Heart right ventricle (tissue), 16 donors: ENCODE measurements around the gene R3HDM2. TPM values are rescaled to one million over a fixed set of nuclear protein-coding genes. Genes with fewer than 3 reads are reported as not detected.

ENCODE experiments used
- ATAC-seq, 8 donors: fragments of 200-7000 bp; cut with Tn5 transposase; one replicate each; pipeline ENCODE4 v1.9.1; 2020; ENCODE audit warnings: mild to moderate bottlenecking in 8 of 8, moderate library complexity in 8 of 8, moderate number of reproducible peaks in 1 of 8
- DNase-seq, 2 donors: peaks; one replicate each; pipeline ENCODE4 v3.0.0-alpha.2; 2020
- H3K27ac ChIP-seq, 10 donors: fragments of 200-600 bp; sonication (generic) in 2 of 10; one replicate each; pipeline versions ENCODE4 v1.5.0 to v1.8.0; 2020 to 2022; ENCODE audit warnings: mild to moderate bottlenecking in 3 of 10
- H3K27me3 ChIP-seq, 7 donors: fragments of 200-600 bp; one replicate each; pipeline ENCODE4 v1.8.0; 2021 to 2022; ENCODE audit warnings: mild to moderate bottlenecking in 2 of 7
- H3K36me3 ChIP-seq, 9 donors: fragments of 200-600 bp; sonication (generic) in 1 of 9; one replicate each; pipeline versions ENCODE4 v1.5.0 to v1.8.0; 2020 to 2022; ENCODE audit warnings: mild to moderate bottlenecking in 2 of 9
- H3K4me1 ChIP-seq, 9 donors: fragments of 200-600 bp; sonication (generic) in 1 of 9; one replicate each; pipeline versions ENCODE4 v1.5.0 to v1.8.0; 2020 to 2022; ENCODE audit warnings: mild to moderate bottlenecking in 4 of 9
- H3K4me3 ChIP-seq, 10 donors: fragments of 200-600 bp; sonication (generic) in 2 of 10; one replicate each; pipeline versions ENCODE4 v1.5.0 to v1.8.0; 2020 to 2022; ENCODE audit warnings: mild to moderate bottlenecking in 7 of 10, moderate library complexity in 2 of 10
- H3K9me3 ChIP-seq, 11 donors: fragments of 200-600 bp in 10 of 11; sonication (generic) in 2 of 11; one replicate each; pipeline versions ENCODE4 v1.5.0 to v1.8.0; 2013 to 2022; ENCODE audit warnings: mild to moderate bottlenecking in 2 of 11, control low read depth in 1 of 11, moderate library complexity in 1 of 11
- WGBS, 2 donors: extraction: QIAGEN DNeasy Blood & Tissue Kit; methylation state at CpG; one replicate each; pipeline ENCODE4 v1.1.7; 2013; ENCODE audit warnings: inconsistent platforms in 1 of 2; 5-methylcytosine and 5-hydroxymethylcytosine counted together
- intact Hi-C, 10 donors: fragments of 100-400 bp; cut with DNase I; formaldehyde crosslinking; loops; one replicate each; pipeline versions ENCODE4 v1.11.1 to v1.14.2; 2022
- polyA plus RNA-seq, 2 donors: library from polyadenylated mRNA; stranded (reverse); fragments of 200-250 nt; gene quantifications; one replicate each; pipeline ENCODE4 v1.2.3, GENCODE V29; 2013
- total RNA-seq, 10 donors: library from RNA; stranded (reverse); fragmentation: NEBNext Ultra II Directional in 3 of 10; extraction: Animal tissue kit (Norgen Biotek cat#: 25700) in 3 of 10; gene quantifications; one replicate each; pipeline versions ENCODE4 v1.2.1 to v1.2.4, GENCODE V29; 2021 to 2023
- TF ChIP-seq, protein P1 (sequence below), 9 donors: fragments of 200-600 bp; sonication (generic) in 2 of 9; IDR thresholded peaks; one replicate each; pipeline versions ENCODE4 v1.5.0 to v1.8.0; 2021 to 2022; ENCODE audit warnings: antibody characterized with exemption in 9 of 9, mild to moderate bottlenecking in 5 of 9, moderate library complexity in 1 of 9
- donor health status: Arrhythmogenic right ventricular cardiomyopathy.
- donor health status: ischemic (EF 13 %, LVEDD 7.1; RV severe dilation, severe dysfunction).
- donor health status: healthy with polysubstance abuse.
- donor health status: DM: no; HTN: yes; CAD: no.
- donor health status: DM: no; HTN: no; CAD: no.
- donor health status: ischemic (EF 25% LVEDD 6.9; RV normal size, moderate dysfunction).
- donor health status: ischemic (EF 25% LVEDD 5.7; RV mildly dilated, moderate dysfunction).
- donor health status: healthy.
- donor health status: DM: yes; HTN: yes; CAD: no.
- donor health status: Ischemic cardiomyopathy.
- donor health status: ischemic (EF 35%, LVEDD 5.7; RV mildly dilated, moderate dysfunction).
- donor health status: nonischemic (EF 11% LVEDD 7.7; RV severe dilation, severe dysfunction).
- donor health status: DM: yes; HTN: yes; CAD: no.
- donor health status: PGD.
- donor health status: ischemic (EF 29% LVEDD 5.4; RV normal size, mild dysfunction).
- donor health status: nonischemic (EF 23%, LVEDD 6.1; RV moderate dilation, normal function).

Gene R3HDM2
- total and polyA plus RNA-seq, 12 donors = 15.5 to 107 (median 73.9) TPM

DNA sequence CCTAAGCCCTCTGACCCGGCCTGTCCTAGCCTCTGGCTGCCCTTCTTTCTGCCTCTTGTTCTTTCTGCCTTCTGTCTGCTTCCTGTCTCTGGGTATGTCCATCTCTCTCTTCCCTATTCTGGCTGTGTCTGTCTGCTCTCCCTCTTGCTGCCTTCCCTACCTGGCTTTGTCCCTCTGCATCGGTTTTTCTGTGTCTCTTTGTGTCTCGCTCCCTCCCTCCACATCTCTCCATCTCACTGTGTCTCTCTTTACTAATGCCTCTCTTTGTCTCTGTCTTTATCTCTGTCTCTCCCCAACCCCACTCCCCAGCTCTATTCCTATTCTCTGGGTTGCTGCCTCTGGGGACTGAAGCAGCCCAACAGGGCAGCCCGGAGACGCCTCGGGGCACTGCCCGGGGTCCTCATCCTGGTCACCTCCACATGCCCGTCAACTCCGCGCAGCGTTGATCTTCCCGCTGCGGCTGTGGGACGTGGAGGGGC, 191.2 kb downstream of the R3HDM2 start:
- H3K27ac ChIP-seq = peak overlapping the region in 6 of 10 donors; percentile 15 to 49 (median 37)
- WGBS, 2 donors = 2% methylated on average over 14 of the region's 14 CpGs

DNA sequence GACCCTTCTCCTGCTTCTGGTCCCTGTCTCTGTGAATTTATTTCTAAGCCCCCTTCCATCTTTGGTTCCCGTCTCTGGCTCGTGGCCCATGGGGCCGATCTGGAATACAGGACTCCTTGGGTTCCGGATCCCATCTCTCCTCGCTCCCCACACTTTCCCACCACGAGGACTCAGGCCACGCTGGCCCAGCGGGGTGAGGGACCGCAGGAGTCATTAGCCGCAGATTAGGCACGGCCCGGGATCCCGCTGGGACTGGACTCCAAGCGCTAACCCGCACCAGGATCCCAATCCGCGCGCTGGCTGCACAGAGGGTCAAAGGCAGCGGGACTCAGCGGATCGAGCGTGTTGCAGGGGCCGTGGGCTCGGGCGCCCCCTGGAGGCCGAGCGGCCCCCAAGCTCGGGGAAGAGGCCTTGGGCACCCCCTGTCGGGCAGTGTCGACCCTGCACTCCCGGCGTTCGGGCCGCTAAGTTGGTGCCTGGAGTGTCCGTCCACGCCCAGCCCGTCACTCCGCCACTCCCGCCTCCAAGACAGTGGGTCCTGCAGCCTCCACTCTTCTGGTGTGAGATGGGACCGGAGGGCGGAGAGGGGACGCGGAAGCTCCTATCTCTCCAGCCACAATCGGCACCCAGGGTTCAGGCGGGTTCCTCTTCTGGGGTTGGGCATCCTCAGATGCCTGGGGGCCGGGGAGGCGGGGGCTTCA, 191.8 kb downstream of the R3HDM2 start:
- 1 to 3% methylated on average over 47 of the region's 47 CpGs for WGBS, 2 donors
- H3K4me3 ChIP-seq = peak overlapping the region; percentile 23 to 61 (median 54)
- peak; percentile 60 to 77 (median 72) for ATAC-seq
- peaks cover 0 to 11% (median 2%) of the 10 kb centered on the region in 9 donors for H3K36me3 ChIP-seq
- intact Hi-C loops = loop anchor here in 7 of 10 donors (1.0 to 2.0 kb wide), 4 partner anchors 24 to 26 kb away; no protein-coding TSS in a partner anchor
- H3K27me3 ChIP-seq = peaks cover 5 to 91% (median 57%) of the 10 kb centered on the region in 7 donors
- peak; percentile 87 to 92 for DNase-seq
- TF ChIP-seq, protein P1, sequence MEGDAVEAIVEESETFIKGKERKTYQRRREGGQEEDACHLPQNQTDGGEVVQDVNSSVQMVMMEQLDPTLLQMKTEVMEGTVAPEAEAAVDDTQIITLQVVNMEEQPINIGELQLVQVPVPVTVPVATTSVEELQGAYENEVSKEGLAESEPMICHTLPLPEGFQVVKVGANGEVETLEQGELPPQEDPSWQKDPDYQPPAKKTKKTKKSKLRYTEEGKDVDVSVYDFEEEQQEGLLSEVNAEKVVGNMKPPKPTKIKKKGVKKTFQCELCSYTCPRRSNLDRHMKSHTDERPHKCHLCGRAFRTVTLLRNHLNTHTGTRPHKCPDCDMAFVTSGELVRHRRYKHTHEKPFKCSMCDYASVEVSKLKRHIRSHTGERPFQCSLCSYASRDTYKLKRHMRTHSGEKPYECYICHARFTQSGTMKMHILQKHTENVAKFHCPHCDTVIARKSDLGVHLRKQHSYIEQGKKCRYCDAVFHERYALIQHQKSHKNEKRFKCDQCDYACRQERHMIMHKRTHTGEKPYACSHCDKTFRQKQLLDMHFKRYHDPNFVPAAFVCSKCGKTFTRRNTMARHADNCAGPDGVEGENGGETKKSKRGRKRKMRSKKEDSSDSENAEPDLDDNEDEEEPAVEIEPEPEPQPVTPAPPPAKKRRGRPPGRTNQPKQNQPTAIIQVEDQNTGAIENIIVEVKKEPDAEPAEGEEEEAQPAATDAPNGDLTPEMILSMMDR (IDR thresholded peaks at IDR 0.05) = peak; percentile 100
- peak overlapping the region in 9 of 10 donors; percentile 48 to 85 (median 64) for H3K27ac ChIP-seq
- H3K4me1 ChIP-seq = peaks cover 40 to 97% (median 77%) of the 10 kb centered on the region in 9 donors
- no peaks in the 10 kb centered on the region for H3K9me3 ChIP-seq

More for the DNA sequence above, 191.2 kb downstream of the R3HDM2 start:
- H3K4me1 ChIP-seq = peaks cover 40 to 92% (median 73%) of the 10 kb centered on the region in 9 donors
- intact Hi-C loops = loop anchor here in 7 of 10 donors (1.0 to 5.0 kb wide), 5 partner anchors 25 to 112 kb away; partner anchors contain the start of gene LRP1 (in 1 of the 7)
- peaks cover 5 to 96% (median 57%) of the 10 kb centered on the region in 7 donors for H3K27me3 ChIP-seq
- H3K4me3 ChIP-seq = peak overlapping the region; percentile 30 to 61 (median 54)
- TF ChIP-seq, protein P1 (IDR thresholded peaks at IDR 0.05) = no peak
- no peaks in the 10 kb centered on the region for H3K9me3 ChIP-seq
- ATAC-seq (no peak), DNase-seq (no peak)
- peaks cover 0 to 5% (median 0%) of the 10 kb centered on the region in 9 donors for H3K36me3 ChIP-seq

DNA sequence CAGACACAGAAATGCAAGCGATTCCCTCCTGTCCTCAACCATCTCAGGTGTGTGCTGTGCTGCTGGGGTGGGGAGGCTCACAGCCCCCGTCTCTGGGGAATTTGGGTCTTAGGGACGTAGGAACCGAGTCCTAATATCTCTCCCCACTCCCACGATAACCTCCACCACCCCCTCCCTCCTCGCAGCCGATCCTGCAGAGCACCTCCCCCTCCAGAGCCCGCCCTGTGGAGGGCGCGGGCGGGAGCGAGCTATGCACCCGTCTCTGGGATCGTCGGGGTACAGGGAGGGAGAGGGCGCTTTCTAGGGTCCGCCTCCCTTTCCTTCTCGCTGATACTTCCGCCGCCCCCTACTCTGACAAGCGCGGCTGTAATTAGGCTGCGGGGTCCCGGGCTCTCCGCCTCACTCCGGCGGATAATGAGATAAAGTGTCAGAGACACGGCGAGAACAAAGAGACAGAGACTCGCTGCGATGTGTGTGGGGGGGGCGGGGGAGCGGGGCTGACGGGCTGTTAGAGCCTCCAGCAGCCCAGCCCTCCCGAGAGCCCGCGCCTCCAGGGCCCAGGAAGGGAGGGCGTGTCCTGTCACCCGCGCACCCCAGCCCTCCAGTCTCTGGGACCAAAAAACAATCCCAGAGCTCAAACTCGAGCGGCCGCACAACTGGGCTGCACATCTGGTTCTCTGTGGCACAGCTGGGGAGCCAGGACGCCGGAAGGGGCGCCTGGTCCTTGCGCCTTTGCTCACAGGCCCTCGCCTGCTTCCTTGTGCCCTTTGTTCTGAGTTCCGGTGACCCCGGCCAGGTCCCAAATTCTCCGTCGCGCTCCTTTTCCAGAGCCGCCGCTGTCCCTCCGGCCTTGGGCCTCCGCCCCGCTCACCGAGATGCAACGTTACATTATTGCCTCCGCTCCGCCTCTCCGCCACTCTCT, 192.7 kb downstream of the R3HDM2 start:
- Histone ChIP-seq H3K36me3 (peaks cover 0 to 19% (median 9%) of the 10 kb centered on the region in 9 donors), H3K27ac (peak overlapping the region in 9 of 10 donors; percentile 20 to 85 (median 64)), H3K9me3 (no peaks in the 10 kb centered on the region), H3K27me3 (peaks cover 5 to 83% (median 55%) of the 10 kb centered on the region in 7 donors), H3K4me1 (peaks cover 36 to 92% (median 70%) of the 10 kb centered on the region in 9 donors), H3K4me3 (peak overlapping the region; percentile 23 to 61 (median 54))
- DNase-seq = peak in 1 of 2 donors; percentile 56
- TF ChIP-seq, protein P1 (IDR thresholded peaks at IDR 0.05) = no peak
- peak in 4 of 8 donors; percentile 1 to 22 (median 6) for ATAC-seq
- intact Hi-C loops = loop anchor here in 4 of 10 donors (1.0 to 2.0 kb wide), 3 partner anchors 23 to 25 kb away; no protein-coding TSS in a partner anchor
- WGBS, 2 donors = 4 to 5% methylated on average over 60 to 63 of the region's 63 CpGs
